ENCODE data around the gene TRIM38. TPM values are rescaled to one million over a fixed set of nuclear protein-coding genes. Genes with fewer than 3 reads are reported as not detected.
A peak's percentile ranks its signal among the peaks of the same experiment; 100 is the strongest.
"Not testable (repeated sequence)": the region's sequence is repeated elsewhere in the genome, so short reads cannot be mapped to it uniquely, and the experiment has no call there.

TRIM38 gene
- total RNA-seq, 1 experiment from 2014 or later = 17.0 TPM

DNA sequence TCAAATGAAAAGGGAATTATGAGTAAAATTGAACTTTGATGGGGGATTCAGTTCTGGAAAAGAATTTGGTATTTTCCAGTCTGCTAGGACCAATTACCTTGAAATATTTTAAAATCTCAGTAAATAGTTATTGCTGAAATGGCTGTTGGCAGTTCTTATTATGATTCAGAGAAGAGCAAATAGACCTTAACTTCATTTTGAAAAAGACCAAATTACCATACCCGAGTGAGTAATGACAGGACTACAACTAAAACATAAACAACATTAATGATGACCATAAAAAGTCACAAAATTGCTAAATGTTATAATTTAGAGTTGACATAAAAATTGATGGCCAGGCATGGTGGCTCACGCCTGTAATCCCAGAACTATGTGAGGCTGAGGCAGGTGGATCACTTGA lies 21.7 kb downstream of the TRIM38 start:
- Histone ChIP-seq H3K4me1 (ENCODE audit: low read length) (peaks cover 5% of the 10 kb centered on the region; the same call in 1 of the 2 replicates), H3K79me2 (ENCODE audit: low read length) (0 out of 2 replicates have a peak, but pooled peaks cover 2% of the 10 kb centered on the region), H3K36me3 (ENCODE audit: insufficient read depth, low read length) (peaks cover 53% of the 10 kb centered on the region), H3K27me3 (ENCODE audit: low read length) (no peaks in the 10 kb centered on the region), H3K4me3 (ENCODE audit: low read length) (no peak overlapping the region), H3K9ac (ENCODE audit: low read length) (no peak overlapping the region), H3K4me2 (ENCODE audit: low read depth, low read length, poor library complexity, severe bottlenecking) (no peak overlapping the region), H3K9me2 (replicated peaks; ENCODE audit: insufficient read depth, low read length) (no peaks in the 10 kb centered on the region), H2AFZ (ENCODE audit: low read length) (no peak overlapping the region), H3K27ac (ENCODE audit: low read length) (no peak overlapping the region), H4K20me1 (ENCODE audit: insufficient read depth, low read depth, low read length) (no peaks in the 10 kb centered on the region), H3K9me3 (ENCODE audit: low read length) (no peaks in the 10 kb centered on the region)
- no peak for DNase-seq

DNA sequence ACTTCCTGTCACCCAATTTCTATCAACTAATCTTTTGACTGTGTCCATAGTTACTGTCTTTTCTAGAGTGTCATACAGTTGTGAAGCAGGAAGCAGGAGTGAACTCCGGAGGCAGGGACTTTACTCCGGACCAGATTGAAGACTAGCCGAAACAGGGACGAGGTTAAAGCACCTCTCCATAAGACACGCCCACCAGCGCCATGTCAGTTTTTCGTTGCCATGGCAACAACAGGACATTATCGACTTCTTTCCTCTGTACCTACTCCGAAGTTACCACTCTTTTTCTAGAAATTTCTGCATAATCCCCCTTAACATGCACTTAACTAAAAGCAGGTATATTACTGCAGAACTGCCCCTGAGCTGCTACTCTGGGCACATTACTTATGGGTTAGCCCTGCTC lies 25.2 kb downstream of the TRIM38 start:
- H3K9ac ChIP-seq (ENCODE audit: low read length) = no peak overlapping the region
- no peaks in the 10 kb centered on the region for H3K9me3 ChIP-seq (ENCODE audit: low read length)
- H2AFZ ChIP-seq (ENCODE audit: low read length) = no peak overlapping the region
- H4K20me1 ChIP-seq (ENCODE audit: insufficient read depth, low read depth, low read length) = no peaks in the 10 kb centered on the region
- H3K36me3 ChIP-seq (ENCODE audit: insufficient read depth, low read length) = peaks cover 27% of the 10 kb centered on the region; the same call in 1 of the 2 replicates
- no peaks in the 10 kb centered on the region for H3K79me2 ChIP-seq (ENCODE audit: low read length)
- no peak overlapping the region for H3K4me2 ChIP-seq (ENCODE audit: low read depth, low read length, poor library complexity, severe bottlenecking)
- no peaks in the 10 kb centered on the region for H3K9me2 ChIP-seq (replicated peaks; ENCODE audit: insufficient read depth, low read length)
- no peak overlapping the region for H3K4me3 ChIP-seq (ENCODE audit: low read length)
- H3K4me1 ChIP-seq (ENCODE audit: low read length) = peaks cover 21% of the 10 kb centered on the region
- H3K27me3 ChIP-seq (ENCODE audit: low read length) = no peaks in the 10 kb centered on the region
- H3K27ac ChIP-seq (ENCODE audit: low read length) = no peak overlapping the region
- DNase-seq = no peak

DNA sequence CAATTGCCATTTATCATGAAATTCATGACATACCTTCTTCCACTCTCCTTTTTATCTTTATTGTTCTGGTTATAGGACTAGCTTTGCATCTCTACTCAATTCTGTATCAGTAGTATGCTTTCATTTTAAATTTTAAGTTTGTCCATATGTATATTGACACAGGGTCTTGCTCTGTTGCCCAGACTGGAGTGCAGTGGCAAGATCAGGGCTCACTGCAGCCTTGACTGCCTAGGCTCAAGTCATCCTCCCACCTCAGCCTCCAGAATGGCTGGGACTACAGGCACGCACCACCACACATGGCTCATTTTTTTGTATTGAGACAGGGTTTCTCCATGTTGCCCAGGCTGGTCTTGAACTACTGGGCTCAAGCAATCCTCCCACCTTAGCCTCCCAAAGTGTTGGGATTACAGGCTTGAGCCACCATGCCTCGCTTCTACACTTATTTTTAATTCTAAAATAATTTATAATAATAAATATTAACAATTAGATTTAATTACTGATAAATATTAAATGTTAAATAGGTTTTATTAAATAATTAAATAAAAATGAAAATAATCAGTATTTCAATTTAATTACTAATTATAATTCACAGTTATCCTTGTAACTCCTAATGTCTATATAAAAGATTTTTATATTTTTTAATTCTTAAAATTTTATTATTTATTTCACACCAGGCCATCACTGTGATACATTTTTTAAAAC lies 27.7 kb downstream of the TRIM38 start:
- peaks cover 9% of the 10 kb centered on the region; the same call in 1 of the 2 replicates for H3K36me3 ChIP-seq (ENCODE audit: insufficient read depth, low read length)
- H3K27ac ChIP-seq (ENCODE audit: low read length) = peak overlapping the region; percentile 95
- H3K9me2 ChIP-seq (replicated peaks; ENCODE audit: insufficient read depth, low read length) = no peaks in the 10 kb centered on the region
- no peak overlapping the region for H3K4me2 ChIP-seq (ENCODE audit: low read depth, low read length, poor library complexity, severe bottlenecking)
- no peaks in the 10 kb centered on the region for H4K20me1 ChIP-seq (ENCODE audit: insufficient read depth, low read depth, low read length)
- no peaks in the 10 kb centered on the region for H3K9me3 ChIP-seq (ENCODE audit: low read length)
- H3K9ac ChIP-seq (ENCODE audit: low read length) = no peak overlapping the region
- H3K27me3 ChIP-seq (ENCODE audit: low read length) = no peaks in the 10 kb centered on the region
- peaks cover 9% of the 10 kb centered on the region for H3K79me2 ChIP-seq (ENCODE audit: low read length)
- H3K4me1 ChIP-seq (ENCODE audit: low read length) = peaks cover 34% of the 10 kb centered on the region
- no peak overlapping the region for H3K4me3 ChIP-seq (ENCODE audit: low read length)
- H2AFZ ChIP-seq (ENCODE audit: low read length) = no peak overlapping the region
- no peak for DNase-seq

DNA sequence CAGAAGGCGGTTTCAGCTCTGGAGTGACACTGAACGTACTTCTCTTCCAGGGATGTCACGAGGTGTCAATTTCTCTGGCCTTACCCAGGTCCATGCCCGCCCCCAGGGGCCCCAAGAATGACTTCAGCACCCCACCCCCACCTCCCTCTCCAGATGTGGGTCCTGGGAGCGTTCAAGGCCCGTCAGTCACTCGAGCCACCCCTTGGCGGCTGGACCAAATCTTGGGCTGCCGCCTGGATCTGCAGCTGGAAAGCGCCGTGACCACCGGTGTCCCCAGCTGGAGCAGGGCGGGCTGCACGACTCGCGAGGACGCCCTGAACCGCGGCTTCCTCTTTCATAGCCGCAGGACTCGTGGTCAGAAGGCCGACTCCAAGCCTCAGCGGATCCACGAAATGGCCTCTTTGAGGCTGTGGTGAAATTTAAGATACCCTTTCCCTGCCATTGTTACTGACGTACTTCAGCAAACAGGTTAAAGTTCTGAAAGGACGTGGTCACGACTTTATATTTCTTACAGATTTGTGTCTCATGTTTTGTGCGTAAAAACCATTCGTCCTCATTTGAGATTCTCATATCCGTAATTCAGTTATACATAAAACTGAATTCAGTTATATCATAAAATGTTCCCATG lies 29.3 kb downstream of the TRIM38 start:
- peak overlapping the region; percentile 95 for H3K27ac ChIP-seq (ENCODE audit: low read length)
- H3K79me2 ChIP-seq (ENCODE audit: low read length) = peaks cover 13% of the 10 kb centered on the region
- H3K4me3 ChIP-seq (ENCODE audit: low read length) = peak overlapping the region; percentile 76
- DNase-seq = peak; percentile 91
- H3K4me1 ChIP-seq (ENCODE audit: low read length) = peaks cover 44% of the 10 kb centered on the region
- no peaks in the 10 kb centered on the region for H3K9me3 ChIP-seq (ENCODE audit: low read length)
- peak overlapping the region; percentile 97 for H3K4me2 ChIP-seq (ENCODE audit: low read depth, low read length, poor library complexity, severe bottlenecking)
- H4K20me1 ChIP-seq (ENCODE audit: insufficient read depth, low read depth, low read length) = no peaks in the 10 kb centered on the region
- H3K9me2 ChIP-seq (replicated peaks; ENCODE audit: insufficient read depth, low read length) = no peaks in the 10 kb centered on the region
- peak overlapping the region; percentile 24; the same call in 1 of the 2 replicates for H2AFZ ChIP-seq (ENCODE audit: low read length)
- H3K27me3 ChIP-seq (ENCODE audit: low read length) = no peaks in the 10 kb centered on the region
- H3K36me3 ChIP-seq (ENCODE audit: insufficient read depth, low read length) = no peaks in the 10 kb centered on the region
- peak overlapping the region; percentile 86 for H3K9ac ChIP-seq (ENCODE audit: low read length)

DNA sequence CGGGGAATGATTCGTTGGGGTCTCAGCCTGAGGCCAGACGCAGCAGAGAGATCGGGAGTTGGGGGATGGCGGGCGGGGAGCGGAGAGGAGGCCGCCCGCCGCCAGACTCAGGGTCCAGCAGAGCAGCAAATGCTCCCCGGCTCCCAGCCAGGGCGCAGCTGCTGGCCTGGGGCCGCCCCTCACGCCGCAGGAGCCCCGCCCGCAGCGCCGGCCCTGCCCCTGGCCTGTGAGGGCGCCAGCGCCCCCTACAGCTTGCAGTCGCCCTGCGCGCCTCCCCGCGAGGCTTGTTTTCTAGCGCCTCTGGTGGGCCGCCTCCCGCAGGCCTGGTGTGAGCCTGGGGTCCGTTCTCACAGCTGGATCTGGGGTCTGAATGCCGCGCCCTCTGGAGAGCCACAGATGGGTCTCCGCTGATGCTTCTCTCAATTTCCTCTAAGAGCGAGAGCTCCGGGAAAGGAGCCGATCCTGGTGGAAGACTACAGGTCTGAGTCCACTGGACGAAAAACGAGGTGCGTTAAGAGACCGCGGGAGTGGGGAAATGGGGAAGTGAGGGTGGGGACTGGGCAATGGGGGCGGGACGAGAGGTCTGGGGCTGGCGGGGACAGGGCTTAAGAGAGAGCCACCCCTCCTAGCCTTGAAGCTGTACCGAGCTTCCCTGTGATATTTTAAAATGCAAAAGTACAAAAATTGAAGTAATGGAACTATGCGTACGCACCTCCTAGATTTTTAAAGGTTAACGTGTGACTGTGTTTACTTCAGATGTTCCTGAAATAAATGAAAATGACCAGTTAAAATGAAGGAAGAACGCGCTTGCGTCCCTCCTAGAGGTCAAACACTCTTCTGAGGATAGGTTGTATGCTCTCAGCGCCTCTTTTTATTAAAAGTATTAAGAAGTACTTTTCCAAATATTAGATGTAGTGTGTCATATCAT lies 30.1 kb downstream of the TRIM38 start:
- H3K9me3 ChIP-seq (ENCODE audit: low read length) = no peaks in the 10 kb centered on the region
- peak overlapping the region; percentile 86 for H3K9ac ChIP-seq (ENCODE audit: low read length)
- no peaks in the 10 kb centered on the region for H3K9me2 ChIP-seq (replicated peaks; ENCODE audit: insufficient read depth, low read length)
- peaks cover 17% of the 10 kb centered on the region for H3K79me2 ChIP-seq (ENCODE audit: low read length)
- H2AFZ ChIP-seq (ENCODE audit: low read length) = peak overlapping the region; percentile 79
- H3K36me3 ChIP-seq (ENCODE audit: insufficient read depth, low read length) = no peaks in the 10 kb centered on the region
- peak overlapping the region; percentile 95 for H3K27ac ChIP-seq (ENCODE audit: low read length)
- H3K27me3 ChIP-seq (ENCODE audit: low read length) = no peaks in the 10 kb centered on the region
- DNase-seq = peak; percentile 97
- H3K4me3 ChIP-seq (ENCODE audit: low read length) = peak overlapping the region; percentile 76
- peak overlapping the region; percentile 97 for H3K4me2 ChIP-seq (ENCODE audit: low read depth, low read length, poor library complexity, severe bottlenecking)
- peaks cover 44% of the 10 kb centered on the region for H3K4me1 ChIP-seq (ENCODE audit: low read length)
- no peaks in the 10 kb centered on the region for H4K20me1 ChIP-seq (ENCODE audit: insufficient read depth, low read depth, low read length)

DNA sequence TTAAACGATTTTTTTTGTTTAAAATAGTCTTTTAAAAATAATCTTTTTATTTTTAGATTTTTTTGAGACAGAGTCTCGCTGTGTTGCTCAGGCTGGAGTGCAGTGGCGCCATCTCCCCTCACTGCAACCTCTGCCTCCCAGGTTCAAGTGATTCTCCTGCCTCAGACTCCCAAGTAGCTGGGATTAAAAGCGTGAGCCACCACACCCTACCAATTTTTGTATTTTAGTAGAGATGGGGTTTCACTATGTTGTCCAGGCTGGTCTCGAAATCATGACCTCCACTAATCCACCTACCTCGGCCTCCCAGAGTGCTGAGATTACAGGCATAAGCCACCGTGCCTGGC lies 30.7 kb downstream of the TRIM38 start:
- not testable (repeated sequence) for H3K9me2 ChIP-seq (replicated peaks; ENCODE audit: insufficient read depth, low read length); H4K20me1 ChIP-seq (ENCODE audit: insufficient read depth, low read depth, low read length); H3K9me3 ChIP-seq (ENCODE audit: low read length); H3K36me3 ChIP-seq (ENCODE audit: insufficient read depth, low read length); H3K27me3 ChIP-seq (ENCODE audit: low read length); H2AFZ ChIP-seq (ENCODE audit: low read length)
- DNase-seq = peak; percentile 43
- Histone ChIP-seq H3K27ac (ENCODE audit: low read length) (peak overlapping the region; percentile 95), H3K79me2 (ENCODE audit: low read length) (peaks cover 17% of the 10 kb centered on the region), H3K4me1 (ENCODE audit: low read length) (peaks cover 44% of the 10 kb centered on the region), H3K9ac (ENCODE audit: low read length) (peak overlapping the region; percentile 86), H3K4me3 (ENCODE audit: low read length) (peak overlapping the region; percentile 76), H3K4me2 (ENCODE audit: low read depth, low read length, poor library complexity, severe bottlenecking) (peak overlapping the region; percentile 97)

DNA sequence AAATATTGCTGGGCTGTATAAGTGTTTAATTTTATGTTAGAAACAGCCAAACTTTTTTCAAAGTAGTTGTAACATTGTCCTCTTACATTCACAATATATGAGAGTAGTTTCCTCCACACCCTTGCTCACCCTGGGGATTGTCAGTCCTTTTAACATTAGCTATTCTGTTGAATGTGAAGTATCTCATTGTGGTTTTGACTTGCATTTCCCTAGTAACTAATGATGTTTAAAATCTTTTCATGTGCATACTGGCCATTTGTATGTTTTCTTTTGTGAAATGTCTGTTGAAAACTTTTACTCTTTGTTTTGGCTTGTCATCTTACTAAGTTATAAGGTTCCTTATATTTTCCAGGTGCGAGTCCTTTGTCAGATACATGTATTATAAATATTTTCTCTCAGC lies 32.9 kb downstream of the TRIM38 start:
- peak; percentile 51 for DNase-seq
- H3K4me2 ChIP-seq (ENCODE audit: low read depth, low read length, poor library complexity, severe bottlenecking) = peak overlapping the region; percentile 17
- peaks cover 39% of the 10 kb centered on the region for H3K4me1 ChIP-seq (ENCODE audit: low read length)
- H3K27me3 ChIP-seq (ENCODE audit: low read length) = no peaks in the 10 kb centered on the region
- no peak overlapping the region for H2AFZ ChIP-seq (ENCODE audit: low read length)
- H3K9me3 ChIP-seq (ENCODE audit: low read length) = no peaks in the 10 kb centered on the region
- peaks cover 17% of the 10 kb centered on the region for H3K79me2 ChIP-seq (ENCODE audit: low read length)
- no peak overlapping the region for H3K27ac ChIP-seq (ENCODE audit: low read length)
- peaks cover 4% of the 10 kb centered on the region; the same call in 1 of the 2 replicates for H3K36me3 ChIP-seq (ENCODE audit: insufficient read depth, low read length)
- no peaks in the 10 kb centered on the region for H3K9me2 ChIP-seq (replicated peaks; ENCODE audit: insufficient read depth, low read length)
- H3K4me3 ChIP-seq (ENCODE audit: low read length) = no peak overlapping the region
- H4K20me1 ChIP-seq (ENCODE audit: insufficient read depth, low read depth, low read length) = no peaks in the 10 kb centered on the region
- no peak overlapping the region for H3K9ac ChIP-seq (ENCODE audit: low read length)

DNA sequence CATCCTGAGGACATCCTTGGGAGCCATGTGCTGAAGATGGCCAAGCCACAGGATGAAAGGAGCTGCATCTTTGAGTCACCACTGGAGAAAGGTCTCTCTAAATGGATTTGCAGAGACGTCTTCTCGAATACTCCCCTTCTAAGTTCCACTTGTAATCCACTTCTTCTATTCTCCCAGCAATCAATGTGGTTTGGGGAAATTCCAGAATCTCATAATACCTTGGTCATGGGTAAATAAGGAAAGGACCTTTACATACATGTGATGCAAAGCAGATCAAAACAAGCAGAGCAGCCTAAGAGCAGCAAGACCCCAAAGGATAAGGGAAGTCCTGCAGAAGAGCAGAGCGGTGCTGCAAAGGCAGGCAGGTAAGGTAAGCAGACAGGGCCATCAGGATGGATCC lies 35.3 kb downstream of the TRIM38 start:
- no peak overlapping the region for H3K4me2 ChIP-seq (ENCODE audit: low read depth, low read length, poor library complexity, severe bottlenecking)
- H3K27me3 ChIP-seq (ENCODE audit: low read length) = no peaks in the 10 kb centered on the region
- peaks cover 4% of the 10 kb centered on the region; the same call in 1 of the 2 replicates for H3K36me3 ChIP-seq (ENCODE audit: insufficient read depth, low read length)
- H3K9ac ChIP-seq (ENCODE audit: low read length) = no peak overlapping the region
- H2AFZ ChIP-seq (ENCODE audit: low read length) = no peak overlapping the region
- H4K20me1 ChIP-seq (ENCODE audit: insufficient read depth, low read depth, low read length) = no peaks in the 10 kb centered on the region
- peaks cover 17% of the 10 kb centered on the region for H3K79me2 ChIP-seq (ENCODE audit: low read length)
- H3K4me1 ChIP-seq (ENCODE audit: low read length) = peaks cover 23% of the 10 kb centered on the region
- H3K9me2 ChIP-seq (replicated peaks; ENCODE audit: insufficient read depth, low read length) = no peaks in the 10 kb centered on the region
- no peaks in the 10 kb centered on the region for H3K9me3 ChIP-seq (ENCODE audit: low read length)
- no peak overlapping the region for H3K27ac ChIP-seq (ENCODE audit: low read length)
- H3K4me3 ChIP-seq (ENCODE audit: low read length) = no peak overlapping the region
- DNase-seq = no peak
